HFFc6 (cell line): ENCODE results near the gene SYTL1. TPM values are rescaled to one million over a fixed set of nuclear protein-coding genes. Genes with fewer than 3 reads are reported as not detected.

Experiments used
- DNase-seq: peaks from one replicate; pipeline ENCODE4 v3.0.0-alpha.2; 2018
- H3K27ac Mint-ChIP-seq: 2 replicates; pipeline ENCODE4 v1.8.0; 2020; ENCODE audit warnings: mild to moderate bottlenecking, mixed read lengths
- H3K27me3 Mint-ChIP-seq: 2 replicates; pipeline ENCODE4 v1.8.0; 2021; ENCODE audit warnings: mild to moderate bottlenecking, moderate library complexity, mixed read lengths; ENCODE audit not compliant: insufficient read depth
- H3K36me3 Mint-ChIP-seq: 2 replicates; pipeline ENCODE4 v1.8.0; 2021; ENCODE audit warnings: low read depth, mixed read lengths
- H3K4me1 Mint-ChIP-seq: 2 replicates; pipeline ENCODE4 v1.8.0; 2020; ENCODE audit warnings: low read depth, mixed read lengths
- H3K4me3 Mint-ChIP-seq: 2 replicates; pipeline ENCODE4 v1.8.0; 2020; ENCODE audit warnings: mild to moderate bottlenecking, moderate library complexity, mixed read lengths
- H3K9me3 Mint-ChIP-seq: 2 replicates; pipeline ENCODE4 v1.8.0; 2020; ENCODE audit warnings: mild to moderate bottlenecking, mixed read lengths
- CTCF ChIP-seq: fragments of 200-600 bp; sonication (generic); IDR thresholded peaks from 2 replicates; pipeline ENCODE4 v1.5.0; 2021; ENCODE audit warnings: antibody characterized with exemption, mild to moderate bottlenecking
- total RNA-seq, 6 experiments: library from RNA; stranded (reverse); fragmentation: NEBNext Ultra II Directional; extraction: Animal tissue kit (Norgen Biotek cat#: 25700); gene quantifications; 2 replicates in 1 of 6; 3 replicates in 5 of 6; pipeline ENCODE4 v1.2.3, GENCODE V29; 2021

Gene SYTL1
- total RNA-seq, 6 experiments from 2014 or later, result 0.08 to 0.45 TPM; not detected in 4

- H3K27me3 Mint-ChIP-seq, result no peaks in the 10 kb centered on the region; the same call in 1 of the 2 replicates
- no peaks in the 10 kb centered on the region for H3K9me3 Mint-ChIP-seq
- H3K4me3 Mint-ChIP-seq, result no peak overlapping the region
- H3K36me3 Mint-ChIP-seq, result peaks cover 2% of the 10 kb centered on the region; the same call in 1 of the 2 replicates
- TF ChIP-seq CTCF, result no peak
- H3K27ac Mint-ChIP-seq, result no peak overlapping the region
- peaks cover 13% of the 10 kb centered on the region for H3K4me1 Mint-ChIP-seq
- no peak for DNase-seq
Observed at GRCh38 chr1:27331426-27331825, 10.4 kb upstream of the SYTL1 start.

GRCh38 chr1:27331922-27332321 is 9.9 kb upstream of the SYTL1 start:
- Mint-ChIP-seq H3K4me1 (peaks cover 8% of the 10 kb centered on the region), H3K9me3 (no peaks in the 10 kb centered on the region), H3K36me3 (peaks cover 7% of the 10 kb centered on the region; the same call in 1 of the 2 replicates), H3K27ac (peak overlapping the region; percentile 38; the same call in 1 of the 2 replicates), H3K27me3 (no peaks in the 10 kb centered on the region; the same call in 1 of the 2 replicates), H3K4me3 (no peak overlapping the region)
- no peak for TF ChIP-seq CTCF
- DNase-seq, result no peak

GRCh38 chr1:27332536-27333281 is 9.1 kb upstream of the SYTL1 start:
- Mint-ChIP-seq H3K27me3 (no peaks in the 10 kb centered on the region; the same call in 1 of the 2 replicates), H3K36me3 (peaks cover 7% of the 10 kb centered on the region; the same call in 1 of the 2 replicates), H3K27ac (peak overlapping the region; percentile 38), H3K4me3 (no peak overlapping the region), H3K9me3 (no peaks in the 10 kb centered on the region), H3K4me1 (peaks cover 5% of the 10 kb centered on the region; the same call in 1 of the 2 replicates)
- peak; percentile 92 for TF ChIP-seq CTCF
- DNase-seq, result no peak

DNA sequence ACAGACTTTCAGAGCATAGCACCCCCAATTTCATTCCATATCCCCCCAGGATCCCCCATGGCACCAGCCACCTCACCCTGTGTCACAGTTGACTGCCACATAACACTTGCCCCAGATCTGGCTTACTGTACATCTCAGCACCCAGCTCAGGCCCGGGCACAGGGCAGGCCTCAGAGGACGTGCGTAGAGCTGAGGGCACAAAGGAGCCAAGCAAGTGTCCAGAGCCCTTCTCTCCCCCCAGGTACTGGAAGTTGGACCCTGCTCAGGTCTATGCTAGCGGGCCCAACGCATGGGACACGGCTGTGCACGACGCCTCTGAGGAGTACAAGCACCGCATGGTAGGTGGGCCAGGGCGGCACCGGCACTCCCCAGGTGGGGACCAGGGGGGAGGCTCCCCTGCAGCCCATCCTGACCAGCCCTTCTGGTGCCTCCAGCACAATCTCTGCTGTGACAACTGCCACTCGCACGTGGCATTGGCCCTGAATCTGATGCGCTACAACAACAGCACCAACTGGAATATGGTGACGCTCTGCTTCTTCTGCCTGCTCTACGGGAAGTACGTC is 8.0 kb upstream of the SYTL1 start:
- Mint-ChIP-seq H3K4me1 (no peaks in the 10 kb centered on the region), H3K27ac (no peak overlapping the region), H3K9me3 (no peaks in the 10 kb centered on the region), H3K36me3 (peaks cover 7% of the 10 kb centered on the region; the same call in 1 of the 2 replicates), H3K27me3 (no peaks in the 10 kb centered on the region; the same call in 1 of the 2 replicates), H3K4me3 (no peak overlapping the region)
- no peak for DNase-seq
- TF ChIP-seq CTCF, result no peak

GRCh38 chr1:27335506-27336422 is 6.1 kb upstream of the SYTL1 start:
- Mint-ChIP-seq H3K4me1 (peaks cover 7% of the 10 kb centered on the region), H3K36me3 (peaks cover 7% of the 10 kb centered on the region; the same call in 1 of the 2 replicates), H3K27ac (no peak overlapping the region), H3K9me3 (no peaks in the 10 kb centered on the region), H3K4me3 (no peak overlapping the region), H3K27me3 (no peaks in the 10 kb centered on the region; the same call in 1 of the 2 replicates)
- DNase-seq, result no peak
- no peak for TF ChIP-seq CTCF
